ENCODE results near the gene AOPEP.

GRCh38 chr9:95129476-95130291 is 403.2 kb downstream of the AOPEP start:
- TF ChIP-seq CTCF (conservative IDR thresholded peaks at IDR 0.05 in 1 of 2, IDR thresholded peaks at IDR 0.05 in 1 of 2; ENCODE audit: low read depth in 1 of 2, low read length in 2 of 2): no peak
- no peak for TF ChIP-seq EZH2 (IDR thresholded peaks at IDR 0.05; ENCODE audit: low read length, missing control alignments)
